GDM1 (cell line): ENCODE data around the gene RUNX1.
A peak's percentile ranks its signal among the peaks of the same experiment; 100 is the strongest.

Experiments
- DNase-seq: peaks from one replicate; lab custom pipeline; 2025; lab: John Stamatoyannopoulos, UW

The RUNX1 gene

DNA sequence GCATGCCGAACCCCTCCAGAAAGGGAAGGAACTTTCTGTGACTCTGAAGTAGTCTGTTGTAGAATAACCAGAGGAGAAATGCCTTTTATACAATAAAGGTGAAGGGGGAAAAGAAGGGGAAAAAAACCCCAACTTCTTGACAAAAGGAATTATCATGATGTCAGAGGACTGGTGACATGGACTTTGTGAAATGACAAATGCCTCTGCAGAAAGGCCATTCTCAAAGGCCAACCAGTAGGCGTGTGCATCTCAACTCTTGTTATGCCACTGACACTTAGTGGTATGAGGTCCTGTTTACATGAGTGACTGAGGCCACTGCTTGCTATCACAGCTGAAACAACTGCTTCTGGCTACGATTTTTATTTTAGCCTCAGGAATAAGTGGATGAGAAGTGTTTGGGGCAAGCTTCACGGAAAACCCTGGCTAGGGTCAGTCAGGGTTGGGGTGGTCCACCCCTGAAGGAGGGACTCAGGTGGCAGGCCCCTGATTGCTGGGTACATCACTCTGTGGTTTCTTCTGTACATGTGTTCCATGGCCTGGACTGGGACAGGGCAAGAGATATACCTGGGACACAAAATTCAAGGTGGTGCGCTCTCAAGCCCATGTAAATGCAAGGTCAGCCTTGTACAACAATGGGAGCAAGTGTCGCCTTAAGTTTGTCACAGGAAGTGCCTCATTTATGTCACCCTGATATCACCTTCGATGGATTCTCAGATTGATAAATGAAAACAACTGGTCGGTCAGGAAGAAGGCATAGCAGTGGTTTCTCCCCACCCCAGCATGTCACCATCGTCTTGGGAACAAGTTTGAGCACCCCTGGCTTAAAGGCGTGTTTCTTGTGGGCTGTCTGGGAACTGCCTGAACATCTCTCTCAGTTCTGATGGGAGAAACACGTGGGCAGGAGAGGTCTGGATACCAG, 12.4 kb downstream of the RUNX1 start:
- no peak for DNase-seq

DNA sequence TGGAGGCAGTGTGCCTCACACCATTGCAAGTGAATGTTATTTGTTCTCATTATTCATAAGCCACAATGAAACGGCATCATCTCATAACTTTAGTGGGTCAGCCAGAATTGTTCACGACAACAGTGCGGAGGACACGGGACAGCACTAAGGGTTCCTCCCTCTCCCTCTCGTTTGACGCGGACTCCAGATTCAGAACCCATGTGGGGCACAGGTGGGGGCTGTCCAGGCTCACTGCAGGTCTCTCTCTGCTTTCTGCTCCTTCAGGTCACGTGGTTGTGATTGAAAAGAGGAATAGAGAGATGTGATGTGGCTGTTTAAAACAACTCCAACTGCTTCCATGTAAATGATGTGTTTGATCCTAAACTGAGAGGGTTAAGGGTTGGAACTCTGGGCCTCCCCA, 13.5 kb downstream of the RUNX1 start:
- DNase-seq: no peak

DNA sequence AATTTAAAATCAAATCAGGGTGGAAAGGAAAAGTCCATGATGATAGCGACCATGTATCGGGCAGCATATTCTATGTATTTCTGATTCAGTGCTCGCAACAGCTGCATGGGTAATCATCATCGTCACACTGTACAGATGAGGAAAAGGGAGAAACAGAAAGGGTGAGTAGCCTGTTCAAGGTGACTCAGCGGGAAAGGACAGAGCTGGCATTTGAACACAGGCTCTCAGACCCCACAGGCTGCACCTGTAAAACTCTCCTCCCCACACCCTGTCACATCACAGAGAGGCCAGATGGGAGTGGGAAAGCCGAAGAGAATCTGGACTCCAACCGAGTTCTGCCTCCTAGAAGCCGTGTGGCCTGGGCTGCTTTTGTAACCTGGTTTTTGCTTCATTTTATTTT, 14.0 kb downstream of the RUNX1 start:
- no peak for DNase-seq

- DNase-seq: no peak
Observed at GRCh38 chr21:35034203-35034926, 14.7 kb downstream of the RUNX1 start.

DNA sequence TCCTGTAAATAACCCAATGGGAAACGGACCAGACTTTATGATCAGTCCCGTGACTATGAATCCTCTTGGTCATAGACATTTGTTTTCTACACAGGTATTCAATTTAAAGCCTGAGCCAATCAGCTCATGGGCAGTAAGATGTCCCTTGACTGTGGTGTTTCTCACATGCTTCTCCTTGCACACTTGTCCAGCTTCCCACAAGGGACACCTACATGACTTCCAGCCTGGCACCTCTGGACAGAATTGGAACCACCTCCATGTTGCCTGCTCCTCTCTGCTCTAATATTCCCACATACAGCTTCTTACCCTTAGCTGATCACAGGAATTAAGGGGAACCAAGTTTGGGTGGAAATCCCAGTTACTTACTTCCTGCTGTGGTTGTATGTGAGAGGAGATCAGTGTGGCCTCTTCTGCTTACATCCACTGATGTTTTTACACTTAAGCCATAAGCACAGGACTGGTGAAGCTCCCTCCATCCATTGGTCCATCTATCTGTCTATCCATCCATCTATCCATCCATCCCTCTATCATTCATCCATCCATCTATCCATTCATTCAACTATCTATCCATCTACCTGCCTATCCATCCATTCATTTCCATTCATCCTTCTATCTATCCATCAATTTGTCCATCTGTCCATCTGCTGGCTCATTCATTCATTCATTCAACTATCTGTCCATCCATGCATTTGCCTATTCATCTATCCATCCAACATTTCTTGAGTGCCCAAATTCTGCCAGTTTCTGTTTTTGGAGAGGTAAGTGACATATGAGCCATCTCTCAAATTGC, 16.4 kb downstream of the RUNX1 start:
- DNase-seq: no peak

DNA sequence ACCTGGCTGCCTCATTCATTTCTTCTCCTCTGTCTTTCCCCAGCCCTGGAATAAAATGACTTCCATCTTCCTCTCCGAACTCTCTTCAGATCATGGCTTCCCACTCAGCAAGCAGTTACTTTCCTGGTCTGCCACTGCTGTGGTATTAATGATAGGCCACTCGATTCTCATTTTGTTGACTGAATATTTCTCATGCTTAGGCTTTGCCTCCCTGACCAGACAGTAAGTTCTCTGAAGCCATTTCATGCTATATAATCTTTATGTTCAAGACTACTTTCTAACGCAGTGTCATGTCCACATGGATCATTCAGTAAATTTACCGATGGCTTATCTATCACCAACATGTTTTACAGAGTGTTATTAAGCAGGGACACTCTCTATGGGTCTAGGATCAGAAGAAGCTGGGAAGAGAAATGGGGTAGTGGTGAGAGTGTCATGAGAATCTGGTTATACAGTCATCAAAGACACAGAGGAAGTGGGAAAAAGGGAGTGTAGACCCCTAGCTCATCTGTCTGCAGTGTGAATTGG, 20.6 kb downstream of the RUNX1 start:
- DNase-seq: no peak

DNA sequence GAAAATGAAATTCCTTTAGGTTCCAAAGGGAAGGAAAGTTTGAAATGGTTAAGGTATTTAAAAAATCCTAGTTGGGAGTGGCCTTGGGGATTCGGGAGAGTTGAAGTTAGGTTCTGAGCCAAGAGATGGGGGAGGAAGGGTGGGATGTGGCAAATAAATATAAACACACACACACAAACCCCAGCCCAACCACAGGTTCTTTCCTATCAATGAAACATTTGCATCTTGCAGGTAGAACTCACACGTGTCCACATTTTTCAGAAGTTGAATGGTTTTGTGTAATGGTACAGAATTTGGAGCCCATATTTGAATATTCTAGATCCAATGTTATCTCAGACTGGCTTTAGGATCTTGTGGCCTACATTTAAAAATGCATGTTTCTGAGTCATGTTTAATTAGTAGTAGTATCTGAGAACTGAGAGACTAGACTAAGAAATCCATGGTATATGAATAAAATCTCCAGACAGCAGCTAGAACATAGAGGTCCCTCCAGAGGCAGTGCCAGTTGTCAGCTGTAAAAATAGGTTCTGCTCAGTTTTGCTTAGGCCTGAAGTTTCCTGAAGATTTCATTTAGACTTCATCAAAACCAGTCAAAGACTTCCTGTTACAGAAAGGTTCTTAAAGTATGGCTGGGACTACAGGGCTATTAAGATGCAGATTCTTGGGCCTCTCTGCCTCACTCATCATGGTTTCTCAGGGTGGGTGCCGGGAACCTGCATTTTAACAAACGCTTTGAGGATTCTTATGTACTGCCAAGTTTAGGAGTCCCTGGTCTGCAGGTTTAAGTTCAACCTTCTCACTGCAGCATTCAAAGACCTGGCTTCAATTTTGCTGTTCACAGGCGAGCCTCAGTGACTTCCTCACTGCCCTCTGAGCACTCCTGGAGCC, 21.3 kb downstream of the RUNX1 start:
- DNase-seq: peak; percentile 63

DNA sequence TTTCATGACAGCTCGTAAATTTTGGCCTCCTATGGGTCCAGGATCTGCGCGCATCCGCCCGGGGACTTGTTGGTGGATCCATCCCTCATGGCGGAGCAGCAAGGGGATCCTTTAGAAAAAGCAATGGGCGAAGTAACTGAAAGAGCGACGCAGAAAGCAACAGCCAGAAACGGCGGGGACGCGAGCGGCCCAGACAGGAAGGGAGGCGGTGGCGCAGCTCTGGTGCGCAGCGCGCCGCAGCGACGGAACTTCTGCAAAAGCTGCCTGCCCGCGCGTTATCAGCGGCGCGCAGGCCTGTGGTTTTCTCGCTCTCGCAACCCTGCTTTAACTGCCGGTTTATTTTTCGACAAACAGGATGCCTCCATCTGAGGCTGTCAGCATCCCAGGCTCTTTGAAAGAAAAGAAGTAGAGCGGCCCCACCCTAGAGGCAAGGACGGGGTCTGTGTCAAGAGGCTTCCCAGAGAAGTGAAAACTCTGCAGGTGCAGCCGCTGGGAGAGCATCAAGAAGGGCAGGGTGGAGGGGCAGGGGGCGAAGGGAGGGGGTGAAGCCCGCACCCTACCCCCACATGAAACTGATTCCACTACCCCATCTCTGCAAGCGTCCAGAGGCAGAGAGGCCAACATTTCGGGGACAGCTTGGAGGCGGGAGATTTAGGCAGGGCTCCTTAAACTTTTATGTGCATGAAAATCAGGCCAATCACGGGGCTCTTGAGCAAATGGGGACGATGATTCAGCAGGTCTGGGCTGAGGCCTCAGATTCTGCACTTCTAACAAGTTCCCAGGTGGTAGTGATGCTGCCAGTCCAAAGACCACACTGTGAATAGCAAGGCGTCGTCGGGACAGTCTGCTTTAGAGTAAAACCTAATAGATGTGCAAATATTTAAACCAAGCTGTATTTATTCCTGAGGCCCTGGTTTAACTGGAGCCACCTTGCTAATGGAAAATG, 22.2 kb downstream of the RUNX1 start:
- peak; percentile 99 for DNase-seq

DNA sequence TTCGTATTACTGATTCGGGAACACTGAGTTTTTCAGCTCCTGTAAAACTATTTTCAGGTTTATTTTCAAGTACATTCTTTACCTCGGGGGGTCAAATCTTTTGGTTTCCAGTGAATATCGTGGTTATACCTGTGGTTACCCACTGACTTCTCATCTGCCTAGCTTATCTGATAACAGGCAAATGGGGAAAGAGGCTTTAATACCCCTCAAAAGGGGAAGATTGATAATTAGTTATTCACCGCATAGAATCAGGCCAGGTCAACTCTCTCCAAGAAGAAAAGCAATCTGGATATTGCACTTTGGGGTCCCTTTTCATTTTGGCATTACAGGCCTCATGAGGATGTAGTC, 23.0 kb downstream of the RUNX1 start:
- DNase-seq: no peak

DNA sequence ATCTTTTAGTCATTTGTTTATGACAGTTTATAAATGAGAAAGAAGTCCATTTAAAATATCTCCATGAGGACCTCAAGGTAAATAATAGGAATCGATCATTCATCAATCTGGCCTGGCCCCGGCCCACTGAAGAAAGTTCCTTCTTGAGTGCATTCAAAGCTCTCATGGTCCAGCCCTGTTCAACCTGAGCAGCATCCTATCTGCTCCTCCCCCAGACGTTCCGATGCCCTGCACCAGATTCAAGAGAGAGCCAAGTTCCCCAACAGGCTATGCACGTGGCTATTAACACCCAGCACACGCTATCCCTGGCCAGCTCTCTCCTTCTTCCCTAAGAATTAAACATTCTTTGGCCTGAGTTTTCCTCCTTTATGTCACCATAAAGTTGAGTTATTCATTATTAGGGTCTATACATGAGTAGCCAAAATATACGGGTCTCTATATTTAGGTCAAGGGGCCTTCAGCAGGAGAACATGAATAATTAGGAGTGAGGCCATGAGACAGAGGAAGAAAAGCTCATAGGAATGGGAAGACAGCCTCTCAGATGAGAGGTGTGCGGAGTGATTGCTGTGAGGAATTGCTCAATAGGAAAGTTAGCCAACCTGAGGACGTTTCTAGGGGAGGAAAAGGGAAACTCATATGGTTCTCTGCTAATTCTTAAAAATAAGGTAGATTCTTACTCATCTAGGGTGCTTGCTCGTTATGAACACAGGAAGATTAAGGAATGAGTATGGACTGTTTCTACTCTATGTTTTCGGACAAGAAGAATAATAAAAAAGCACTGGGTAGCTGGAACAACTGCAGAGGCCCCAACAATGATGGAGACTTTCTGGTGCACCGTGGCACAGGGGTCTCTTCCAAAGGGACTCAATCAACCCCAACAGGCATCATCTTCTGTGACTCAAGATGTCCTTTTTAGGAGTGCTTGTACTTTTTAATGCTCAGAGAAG, 23.6 kb downstream of the RUNX1 start:
- no peak for DNase-seq

DNA sequence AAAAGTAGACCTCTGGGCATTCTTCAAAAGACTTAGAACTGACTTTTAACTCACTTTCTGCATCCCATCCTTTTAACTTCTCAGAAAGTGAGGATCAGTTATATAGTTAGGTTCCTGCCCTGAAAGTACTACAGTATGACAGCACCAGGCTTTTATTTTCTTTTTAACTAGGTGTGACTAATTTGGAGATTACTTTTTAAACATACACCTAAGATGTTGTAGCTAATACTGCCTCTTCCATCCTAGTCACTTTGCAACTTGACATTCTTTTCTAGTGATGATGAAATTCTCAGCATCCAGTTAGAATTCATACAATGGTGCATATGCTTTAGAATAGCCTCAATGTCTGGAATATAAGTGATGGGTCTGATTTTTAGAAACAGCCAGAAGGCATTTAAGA, 24.6 kb downstream of the RUNX1 start:
- no peak for DNase-seq

DNA sequence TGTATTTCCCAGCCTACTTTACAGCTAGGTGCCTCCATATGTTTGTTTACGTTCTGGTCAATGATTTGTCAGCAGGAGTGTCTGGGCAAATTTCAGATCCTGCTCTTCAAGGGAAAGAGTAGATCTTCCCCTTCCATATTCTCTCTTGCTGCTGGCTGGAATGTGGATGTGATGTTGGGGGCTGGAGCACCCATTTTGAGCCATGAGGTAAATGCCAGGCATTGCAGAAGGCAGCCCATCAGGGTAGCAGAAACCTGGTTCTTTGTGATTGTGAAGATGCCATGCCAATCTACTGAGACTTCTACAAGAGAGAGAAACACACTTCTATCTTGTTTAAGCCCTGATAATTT, 25.1 kb downstream of the RUNX1 start:
- DNase-seq: no peak

GRCh38 chr21:35023396-35024070, 25.6 kb downstream of the RUNX1 start:
- DNase-seq: no peak

DNA sequence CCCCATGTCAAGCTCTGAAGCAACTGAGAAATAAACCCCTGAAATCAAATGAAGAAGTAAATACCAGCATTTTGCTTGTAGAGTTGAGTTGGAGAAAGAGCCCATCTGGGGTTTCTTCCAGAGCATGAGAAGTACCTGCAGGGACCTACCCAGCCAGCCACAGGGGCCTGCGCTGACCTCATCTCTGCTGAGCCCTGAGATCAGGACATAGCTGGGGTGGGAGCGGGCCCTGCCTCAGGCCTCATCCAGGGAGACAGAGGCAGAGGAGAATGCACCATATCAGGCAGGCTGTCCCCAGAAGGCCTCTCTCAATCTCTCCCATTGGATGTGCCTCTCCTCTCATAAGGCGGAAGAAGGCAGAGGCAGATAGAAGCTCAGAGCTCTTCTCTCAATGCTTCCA, 27.6 kb downstream of the RUNX1 start:
- DNase-seq: no peak

- no peak for DNase-seq
Observed at GRCh38 chr21:35020902-35021301, 28.2 kb downstream of the RUNX1 start.

DNA sequence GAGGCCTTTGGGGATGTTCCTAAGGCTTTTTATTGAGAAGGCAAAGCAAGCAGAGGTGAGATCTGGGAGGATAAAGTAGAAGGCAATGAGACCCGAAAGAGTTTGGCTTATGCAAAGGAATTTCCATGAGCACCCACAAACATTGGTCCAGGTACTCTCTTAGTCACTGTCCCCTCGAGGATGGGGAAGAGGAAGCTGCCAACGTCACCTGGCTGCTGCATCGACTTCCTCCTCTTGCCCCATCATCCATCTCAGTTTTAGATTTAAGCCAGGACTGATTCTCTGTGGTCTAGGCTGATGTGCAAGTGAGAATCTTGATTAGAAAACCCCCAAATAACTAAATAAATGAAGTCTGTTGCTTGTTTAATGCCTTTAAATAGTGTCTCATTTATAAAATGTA, 28.7 kb downstream of the RUNX1 start:
- DNase-seq: no peak

GRCh38 chr21:35019631-35020032, 29.5 kb downstream of the RUNX1 start:
- no peak for DNase-seq

GRCh38 chr21:35017256-35017655, 31.8 kb downstream of the RUNX1 start:
- no peak for DNase-seq
